T-helper 2 cell treated with Interferon-gamma antibody and Interleukin-4, amounts not matched to agents 5 μg/mL and 100 μg/mL, for 36 hours (primary cell): ENCODE data around the gene ABCB11.

Experiments used
- DNase-seq: peaks from one replicate; pipeline ENCODE4 v3.0.0; 2021; ENCODE audit warnings: low spot score
- H3K27ac Mint-ChIP-seq: one replicate; pipeline ENCODE4 v1.8.0; 2021; ENCODE audit warnings: mild to moderate bottlenecking, mixed read lengths
- H3K27me3 Mint-ChIP-seq: one replicate; pipeline ENCODE4 v1.8.0; 2021; ENCODE audit warnings: low read depth, mixed read lengths
- H3K36me3 Mint-ChIP-seq: one replicate; pipeline ENCODE4 v1.8.0; 2021; ENCODE audit warnings: low read depth, mixed read lengths
- H3K4me1 Mint-ChIP-seq: one replicate; pipeline ENCODE4 v1.8.0; 2021; ENCODE audit warnings: low read depth, mixed read lengths
- H3K4me3 Mint-ChIP-seq: one replicate; pipeline ENCODE4 v1.8.0; 2022; ENCODE audit warnings: mild to moderate bottlenecking, moderate library complexity, mixed read lengths
- H3K9me3 Mint-ChIP-seq: one replicate; pipeline ENCODE4 v1.8.0; 2021; ENCODE audit warnings: mixed read lengths

Gene ABCB11

GRCh38 chr2:168962636-168963035 is 68.5 kb downstream of the ABCB11 start:
- no peaks in the 10 kb centered on the region for H3K36me3 Mint-ChIP-seq
- H3K4me3 Mint-ChIP-seq: no peak overlapping the region
- no peak for DNase-seq
- H3K4me1 Mint-ChIP-seq: peaks cover 34% of the 10 kb centered on the region
- H3K27ac Mint-ChIP-seq: no peak overlapping the region
- H3K27me3 Mint-ChIP-seq: peaks cover 13% of the 10 kb centered on the region
- H3K9me3 Mint-ChIP-seq: no peaks in the 10 kb centered on the region

- Mint-ChIP-seq H3K27ac (no peak overlapping the region), H3K4me3 (no peak overlapping the region), H3K4me1 (peaks cover 34% of the 10 kb centered on the region), H3K27me3 (peaks cover 19% of the 10 kb centered on the region), H3K36me3 (no peaks in the 10 kb centered on the region), H3K9me3 (no peaks in the 10 kb centered on the region)
- DNase-seq: peak; percentile 33
These were observed 69.5 kb downstream of the ABCB11 start for GRCh38 chr2:168961450-168962229.

GRCh38 chr2:168956392-168956791 is 74.7 kb downstream of the ABCB11 start:
- Mint-ChIP-seq H3K27me3 (peaks cover 35% of the 10 kb centered on the region), H3K4me1 (peaks cover 3% of the 10 kb centered on the region), H3K27ac (no peak overlapping the region), H3K9me3 (peaks cover 15% of the 10 kb centered on the region), H3K36me3 (no peaks in the 10 kb centered on the region), H3K4me3 (no peak overlapping the region)
- no peak for DNase-seq

- H3K4me3 Mint-ChIP-seq: no peak overlapping the region
- no peak overlapping the region for H3K27ac Mint-ChIP-seq
- no peaks in the 10 kb centered on the region for H3K36me3 Mint-ChIP-seq
- H3K4me1 Mint-ChIP-seq: no peaks in the 10 kb centered on the region
- no peak for DNase-seq
- H3K27me3 Mint-ChIP-seq: peaks cover 42% of the 10 kb centered on the region
- H3K9me3 Mint-ChIP-seq: peaks cover 15% of the 10 kb centered on the region
These were observed 75.8 kb downstream of the ABCB11 start for GRCh38 chr2:168955321-168955720.

- Mint-ChIP-seq H3K4me1 (no peaks in the 10 kb centered on the region), H3K4me3 (no peak overlapping the region), H3K27ac (no peak overlapping the region), H3K36me3 (no peaks in the 10 kb centered on the region), H3K27me3 (peaks cover 44% of the 10 kb centered on the region), H3K9me3 (peaks cover 15% of the 10 kb centered on the region)
- no peak for DNase-seq
These were observed 76.9 kb downstream of the ABCB11 start for GRCh38 chr2:168954256-168954655.

GRCh38 chr2:168952424-168952823 is 78.7 kb downstream of the ABCB11 start:
- peaks cover 15% of the 10 kb centered on the region for H3K9me3 Mint-ChIP-seq
- H3K27ac Mint-ChIP-seq: no peak overlapping the region
- DNase-seq: no peak
- no peaks in the 10 kb centered on the region for H3K36me3 Mint-ChIP-seq
- H3K4me1 Mint-ChIP-seq: peaks cover 4% of the 10 kb centered on the region
- no peak overlapping the region for H3K4me3 Mint-ChIP-seq
- peaks cover 39% of the 10 kb centered on the region for H3K27me3 Mint-ChIP-seq

- peaks cover 40% of the 10 kb centered on the region for H3K27me3 Mint-ChIP-seq
- no peaks in the 10 kb centered on the region for H3K36me3 Mint-ChIP-seq
- DNase-seq: no peak
- H3K9me3 Mint-ChIP-seq: peaks cover 15% of the 10 kb centered on the region
- no peak overlapping the region for H3K4me3 Mint-ChIP-seq
- H3K4me1 Mint-ChIP-seq: peaks cover 4% of the 10 kb centered on the region
- no peak overlapping the region for H3K27ac Mint-ChIP-seq
These were observed 79.3 kb downstream of the ABCB11 start for GRCh38 chr2:168951871-168952270.

GRCh38 chr2:168949324-168949723 is 81.8 kb downstream of the ABCB11 start:
- DNase-seq: no peak
- Mint-ChIP-seq H3K9me3 (peaks cover 14% of the 10 kb centered on the region), H3K4me3 (no peak overlapping the region), H3K4me1 (peaks cover 4% of the 10 kb centered on the region), H3K36me3 (no peaks in the 10 kb centered on the region), H3K27ac (no peak overlapping the region), H3K27me3 (peaks cover 46% of the 10 kb centered on the region)

- Mint-ChIP-seq H3K36me3 (no peaks in the 10 kb centered on the region), H3K4me3 (no peak overlapping the region), H3K9me3 (peaks cover 12% of the 10 kb centered on the region), H3K27ac (no peak overlapping the region), H3K27me3 (peaks cover 48% of the 10 kb centered on the region), H3K4me1 (peaks cover 6% of the 10 kb centered on the region)
- no peak for DNase-seq
These were observed 82.4 kb downstream of the ABCB11 start for GRCh38 chr2:168948621-168949212.

- Mint-ChIP-seq H3K36me3 (no peaks in the 10 kb centered on the region), H3K4me3 (no peak overlapping the region), H3K27me3 (peaks cover 32% of the 10 kb centered on the region), H3K4me1 (peaks cover 6% of the 10 kb centered on the region), H3K27ac (no peak overlapping the region), H3K9me3 (no peaks in the 10 kb centered on the region)
- DNase-seq: no peak
These were observed 85.6 kb downstream of the ABCB11 start for GRCh38 chr2:168945508-168945907.

- DNase-seq: no peak
- H3K36me3 Mint-ChIP-seq: no peaks in the 10 kb centered on the region
- H3K4me1 Mint-ChIP-seq: peaks cover 6% of the 10 kb centered on the region
- H3K9me3 Mint-ChIP-seq: no peaks in the 10 kb centered on the region
- H3K27ac Mint-ChIP-seq: no peak overlapping the region
- H3K4me3 Mint-ChIP-seq: no peak overlapping the region
- H3K27me3 Mint-ChIP-seq: peaks cover 28% of the 10 kb centered on the region
These were observed 87.1 kb downstream of the ABCB11 start for GRCh38 chr2:168944065-168944464.

- Mint-ChIP-seq H3K9me3 (no peaks in the 10 kb centered on the region), H3K27me3 (peaks cover 24% of the 10 kb centered on the region), H3K27ac (no peak overlapping the region), H3K4me3 (no peak overlapping the region), H3K36me3 (no peaks in the 10 kb centered on the region), H3K4me1 (peaks cover 2% of the 10 kb centered on the region)
- no peak for DNase-seq
These were observed 89.8 kb downstream of the ABCB11 start for GRCh38 chr2:168941297-168941696.

- Mint-ChIP-seq H3K4me1 (peaks cover 2% of the 10 kb centered on the region), H3K27ac (no peak overlapping the region), H3K36me3 (no peaks in the 10 kb centered on the region), H3K27me3 (peaks cover 19% of the 10 kb centered on the region), H3K4me3 (no peak overlapping the region), H3K9me3 (no peaks in the 10 kb centered on the region)
- no peak for DNase-seq
These were observed 91.2 kb downstream of the ABCB11 start for GRCh38 chr2:168939918-168940317.

- DNase-seq: no peak
- peaks cover 20% of the 10 kb centered on the region for H3K27me3 Mint-ChIP-seq
- H3K4me3 Mint-ChIP-seq: no peak overlapping the region
- H3K9me3 Mint-ChIP-seq: no peaks in the 10 kb centered on the region
- H3K36me3 Mint-ChIP-seq: no peaks in the 10 kb centered on the region
- no peak overlapping the region for H3K27ac Mint-ChIP-seq
- peaks cover 1% of the 10 kb centered on the region for H3K4me1 Mint-ChIP-seq
These were observed 92.1 kb downstream of the ABCB11 start for GRCh38 chr2:168939061-168939460.
